ENCODE data around the gene PLD1. TPM values are rescaled to one million over a fixed set of nuclear protein-coding genes. Genes with fewer than 3 reads are reported as not detected.

The PLD1 gene
- total RNA-seq, 4 donors from 2014 or later: 30.9 to 67.9 (median 56.0) TPM

DNA sequence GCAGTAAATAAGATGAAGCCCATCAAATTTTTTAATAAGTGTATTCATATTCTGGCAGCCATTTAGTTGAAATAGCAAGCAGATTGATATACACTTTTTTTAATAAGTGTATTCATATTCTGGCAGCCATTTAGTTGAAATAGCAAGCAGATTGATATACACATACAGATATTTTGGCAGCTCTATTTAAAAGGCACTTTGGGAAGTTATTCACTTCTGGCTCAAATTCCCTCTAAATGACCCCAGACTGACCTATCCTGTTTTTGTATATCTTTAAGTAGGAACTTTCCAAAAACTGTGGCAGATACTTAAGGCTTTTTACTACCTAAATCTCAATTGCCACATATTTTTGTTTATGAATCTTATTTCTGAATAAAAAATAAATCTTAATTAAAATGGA, 122.3 kb downstream of the PLD1 start:
- H3K27me3 ChIP-seq: no peaks in the 10 kb centered on the region
- no peaks in the 10 kb centered on the region for H3K9me3 ChIP-seq
- intact Hi-C loops (cut with DNase I): no loop called here
- peak overlapping the region in 1 of 4 donors; percentile 14 for H3K27ac ChIP-seq
- TF ChIP-seq CTCF (IDR thresholded peaks at IDR 0.05) (no peak), POLR2A (IDR thresholded peaks at IDR 0.05) (no peak)
- H3K36me3 ChIP-seq: peaks cover 0 to 100% (median 0%) of the 10 kb centered on the region in 3 donors
- DNase-seq: no peak
- H3K4me3 ChIP-seq: no peak overlapping the region
- peaks cover 0 to 11% (median 0%) of the 10 kb centered on the region in 3 donors for H3K4me1 ChIP-seq

DNA sequence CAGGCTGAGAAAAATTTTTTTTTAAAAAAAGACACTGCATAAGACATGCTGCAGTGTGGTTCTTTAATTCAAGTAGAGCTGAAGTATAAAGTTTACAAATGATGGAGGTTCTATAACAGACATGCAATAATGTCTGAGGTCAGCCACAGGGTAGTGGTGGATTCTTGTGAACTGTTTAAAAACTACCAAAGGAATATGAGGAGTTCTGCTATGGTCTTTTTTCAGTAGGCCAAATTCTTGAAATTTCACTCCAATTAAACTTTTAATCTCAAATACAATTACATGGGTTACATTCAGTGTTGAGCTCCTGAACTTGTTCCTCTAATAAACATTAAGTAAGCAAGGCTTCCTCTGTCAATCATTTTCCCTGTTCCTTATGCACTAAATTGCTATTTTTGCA, 122.7 kb downstream of the PLD1 start:
- no peak overlapping the region for H3K27ac ChIP-seq
- TF ChIP-seq CTCF (IDR thresholded peaks at IDR 0.05) (no peak), POLR2A (IDR thresholded peaks at IDR 0.05) (no peak)
- no peaks in the 10 kb centered on the region for H3K9me3 ChIP-seq
- no peak for DNase-seq
- no peaks in the 10 kb centered on the region for H3K27me3 ChIP-seq
- H3K36me3 ChIP-seq: peaks cover 0 to 100% (median 0%) of the 10 kb centered on the region in 3 donors
- H3K4me3 ChIP-seq: no peak overlapping the region
- peaks cover 0 to 11% (median 0%) of the 10 kb centered on the region in 3 donors for H3K4me1 ChIP-seq
- intact Hi-C loops (cut with DNase I): no loop called here

DNA sequence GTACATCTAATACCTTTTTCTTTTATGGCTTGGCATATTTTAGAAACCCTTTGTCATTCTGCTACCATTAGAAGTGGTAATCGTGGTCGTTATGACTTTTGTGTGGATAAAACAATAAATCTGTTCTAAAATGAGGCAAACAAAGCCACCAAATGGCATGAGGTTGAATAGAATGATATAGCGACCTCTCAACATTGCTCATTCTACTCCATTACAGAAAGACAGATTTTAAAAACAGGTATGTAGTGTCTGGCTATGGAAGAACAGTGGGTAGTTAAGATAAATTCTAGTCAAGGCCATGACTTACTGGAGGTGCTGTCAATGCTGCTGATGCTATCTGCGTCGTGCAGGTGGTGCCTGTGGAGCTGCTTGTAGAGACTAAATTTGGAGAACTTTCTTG, 123.2 kb downstream of the PLD1 start:
- intact Hi-C loops (cut with DNase I): no loop called here
- Histone ChIP-seq H3K4me3 (no peak overlapping the region), H3K36me3 (peaks cover 0 to 97% (median 0%) of the 10 kb centered on the region in 3 donors), H3K27me3 (no peaks in the 10 kb centered on the region), H3K27ac (no peak overlapping the region), H3K9me3 (no peaks in the 10 kb centered on the region), H3K4me1 (peaks cover 0 to 11% (median 0%) of the 10 kb centered on the region in 3 donors)
- WGBS, 2 donors: 90 to 93% methylated on average over 5 of the region's 5 CpGs
- no peak for TF ChIP-seq POLR2A (IDR thresholded peaks at IDR 0.05)
- no peak for TF ChIP-seq CTCF (IDR thresholded peaks at IDR 0.05)
- no peak for DNase-seq

GRCh38 chr3:171685116-171685895, 125.0 kb downstream of the PLD1 start:
- Histone ChIP-seq H3K4me3 (no peak overlapping the region), H3K9me3 (no peaks in the 10 kb centered on the region), H3K27ac (no peak overlapping the region), H3K36me3 (peaks cover 0 to 84% (median 0%) of the 10 kb centered on the region in 3 donors), H3K4me1 (peaks cover 0 to 11% (median 0%) of the 10 kb centered on the region in 3 donors), H3K27me3 (no peaks in the 10 kb centered on the region)
- no peak for DNase-seq
- WGBS, 2 donors: 83 to 84% methylated on average over 4 to 5 of the region's 6 CpGs
- no peak for TF ChIP-seq CTCF (IDR thresholded peaks at IDR 0.05)
- no peak for TF ChIP-seq POLR2A (IDR thresholded peaks at IDR 0.05)
- intact Hi-C loops (cut with DNase I): no loop called here

DNA sequence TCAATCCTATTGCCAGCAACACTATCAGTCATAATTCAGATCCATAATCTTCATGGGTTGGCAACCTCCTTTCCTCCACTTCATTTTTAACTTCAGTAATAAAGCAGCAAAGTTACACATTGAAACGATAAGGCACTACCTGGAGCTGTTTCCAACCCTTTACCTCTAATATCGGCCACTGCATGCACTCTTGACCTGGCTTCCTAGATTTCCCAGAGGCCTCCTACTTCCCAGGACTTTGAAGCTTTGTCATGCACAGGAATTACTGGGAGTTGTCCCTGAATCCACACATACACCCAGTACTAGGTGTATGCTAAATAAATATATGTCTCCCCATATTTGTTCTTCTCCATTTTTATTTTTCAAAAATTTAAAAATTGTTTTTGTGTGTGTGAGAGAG, 126.1 kb downstream of the PLD1 start:
- peaks cover 0 to 73% (median 0%) of the 10 kb centered on the region in 3 donors for H3K36me3 ChIP-seq
- TF ChIP-seq POLR2A (IDR thresholded peaks at IDR 0.05) (no peak), CTCF (IDR thresholded peaks at IDR 0.05) (no peak)
- H3K4me3 ChIP-seq: no peak overlapping the region
- peaks cover 0 to 11% (median 0%) of the 10 kb centered on the region in 3 donors for H3K4me1 ChIP-seq
- no peak for DNase-seq
- intact Hi-C loops (cut with DNase I): no loop called here
- H3K9me3 ChIP-seq: no peaks in the 10 kb centered on the region
- WGBS, 2 donors: 80 to 100% methylated on average over 2 of the region's 2 CpGs
- H3K27me3 ChIP-seq: no peaks in the 10 kb centered on the region
- no peak overlapping the region for H3K27ac ChIP-seq

Data from esophagus squamous epithelium (tissue), 5 donors.